Measurements from ENCODE around the gene DNAH10.
"Not testable (repeated sequence)": the region's sequence is repeated elsewhere in the genome, so short reads cannot be mapped to it uniquely, and the experiment has no call there.

Gene DNAH10

GRCh38 chr12:123943816-123944215, 181.7 kb downstream of the DNAH10 start:
- no peak for TF ChIP-seq CTCF (IDR thresholded peaks at IDR 0.05; ENCODE audit: poor library complexity, severe bottlenecking)
- H3K4me3 ChIP-seq (ENCODE audit: severe bottlenecking), result no peak overlapping the region
- H3K4me1 ChIP-seq (ENCODE audit: insufficient read depth, poor library complexity, severe bottlenecking), result no peaks in the 10 kb centered on the region
- no peak for DNase-seq (ENCODE audit: low spot score)
- no peaks in the 10 kb centered on the region for H3K27me3 ChIP-seq (ENCODE audit: insufficient read depth, poor library complexity, severe bottlenecking)
- no peak for ATAC-seq (ENCODE audit: low read depth)
- H3K36me3 ChIP-seq (ENCODE audit: low read depth), result peaks cover 5% of the 10 kb centered on the region; the same call in 1 of the 2 replicates
- H3K27ac ChIP-seq (ENCODE audit: poor library complexity, severe bottlenecking), result no peak overlapping the region
- H3K9me3 ChIP-seq (ENCODE audit: severe bottlenecking), result no peaks in the 10 kb centered on the region

- no peak overlapping the region for H3K27ac ChIP-seq (ENCODE audit: poor library complexity, severe bottlenecking)
- no peak for ATAC-seq (ENCODE audit: low read depth)
- H3K4me3 ChIP-seq (ENCODE audit: severe bottlenecking), result no peak overlapping the region
- no peak for TF ChIP-seq CTCF (IDR thresholded peaks at IDR 0.05; ENCODE audit: poor library complexity, severe bottlenecking)
- no peaks in the 10 kb centered on the region for H3K27me3 ChIP-seq (ENCODE audit: insufficient read depth, poor library complexity, severe bottlenecking)
- no peaks in the 10 kb centered on the region for H3K9me3 ChIP-seq (ENCODE audit: severe bottlenecking)
- DNase-seq (ENCODE audit: low spot score), result no peak
- no peaks in the 10 kb centered on the region for H3K4me1 ChIP-seq (ENCODE audit: insufficient read depth, poor library complexity, severe bottlenecking)
- H3K36me3 ChIP-seq (ENCODE audit: low read depth), result peaks cover 5% of the 10 kb centered on the region; the same call in 1 of the 2 replicates
Observed at GRCh38 chr12:123944696-123945095, 182.6 kb downstream of the DNAH10 start.

GRCh38 chr12:123945287-123946151, 183.4 kb downstream of the DNAH10 start:
- Histone ChIP-seq H3K36me3 (ENCODE audit: low read depth) (peaks cover 5% of the 10 kb centered on the region; the same call in 1 of the 2 replicates), H3K27ac (ENCODE audit: poor library complexity, severe bottlenecking) (no peak overlapping the region), H3K4me3 (ENCODE audit: severe bottlenecking) (no peak overlapping the region), H3K27me3 (ENCODE audit: insufficient read depth, poor library complexity, severe bottlenecking) (no peaks in the 10 kb centered on the region), H3K4me1 (ENCODE audit: insufficient read depth, poor library complexity, severe bottlenecking) (no peaks in the 10 kb centered on the region), H3K9me3 (ENCODE audit: severe bottlenecking) (no peaks in the 10 kb centered on the region)
- ATAC-seq (ENCODE audit: low read depth), result no peak
- TF ChIP-seq CTCF (IDR thresholded peaks at IDR 0.05; ENCODE audit: poor library complexity, severe bottlenecking), result no peak
- DNase-seq (ENCODE audit: low spot score), result no peak

- DNase-seq (ENCODE audit: low spot score) (no peak), ATAC-seq (ENCODE audit: low read depth) (no peak)
- Histone ChIP-seq H3K4me1 (ENCODE audit: insufficient read depth, poor library complexity, severe bottlenecking) (no peaks in the 10 kb centered on the region), H3K27ac (ENCODE audit: poor library complexity, severe bottlenecking) (no peak overlapping the region), H3K36me3 (ENCODE audit: low read depth) (peaks cover 5% of the 10 kb centered on the region; the same call in 1 of the 2 replicates), H3K4me3 (ENCODE audit: severe bottlenecking) (no peak overlapping the region), H3K9me3 (ENCODE audit: severe bottlenecking) (no peaks in the 10 kb centered on the region), H3K27me3 (ENCODE audit: insufficient read depth, poor library complexity, severe bottlenecking) (no peaks in the 10 kb centered on the region)
- TF ChIP-seq CTCF (IDR thresholded peaks at IDR 0.05; ENCODE audit: poor library complexity, severe bottlenecking), result no peak
Observed at GRCh38 chr12:123946152-123946515, 184.0 kb downstream of the DNAH10 start.

- H3K4me3 ChIP-seq (ENCODE audit: severe bottlenecking); H3K9me3 ChIP-seq (ENCODE audit: severe bottlenecking); H3K27me3 ChIP-seq (ENCODE audit: insufficient read depth, poor library complexity, severe bottlenecking); H3K36me3 ChIP-seq (ENCODE audit: low read depth); H3K27ac ChIP-seq (ENCODE audit: poor library complexity, severe bottlenecking); DNase-seq (ENCODE audit: low spot score); H3K4me1 ChIP-seq (ENCODE audit: insufficient read depth, poor library complexity, severe bottlenecking); ATAC-seq (ENCODE audit: low read depth): not testable (repeated sequence)
Observed at GRCh38 chr12:123946516-123947505, 184.7 kb downstream of the DNAH10 start.

GRCh38 chr12:123947531-123947930, 185.4 kb downstream of the DNAH10 start:
- not testable (repeated sequence) for H3K4me3 ChIP-seq (ENCODE audit: severe bottlenecking); H3K9me3 ChIP-seq (ENCODE audit: severe bottlenecking); ATAC-seq (ENCODE audit: low read depth); H3K27me3 ChIP-seq (ENCODE audit: insufficient read depth, poor library complexity, severe bottlenecking); H3K4me1 ChIP-seq (ENCODE audit: insufficient read depth, poor library complexity, severe bottlenecking); H3K27ac ChIP-seq (ENCODE audit: poor library complexity, severe bottlenecking); H3K36me3 ChIP-seq (ENCODE audit: low read depth); DNase-seq (ENCODE audit: low spot score)
